Measurements from ENCODE around the gene AGRN.
"Not testable (repeated sequence)": the region's sequence is repeated elsewhere in the genome, so short reads cannot be mapped to it uniquely, and the experiment has no call there.

AGRN gene

GRCh38 chr1:1019122-1019999, 559 bp upstream of the AGRN start:
- no peak for TF ChIP-seq ZNF274 (IDR thresholded peaks at IDR 0.05; ENCODE audit: low read depth, low read length)
- H3K4me3 ChIP-seq (ENCODE audit: low read length): peak overlapping the region; percentile 28; the same call in 1 of the 2 replicates

DNA sequence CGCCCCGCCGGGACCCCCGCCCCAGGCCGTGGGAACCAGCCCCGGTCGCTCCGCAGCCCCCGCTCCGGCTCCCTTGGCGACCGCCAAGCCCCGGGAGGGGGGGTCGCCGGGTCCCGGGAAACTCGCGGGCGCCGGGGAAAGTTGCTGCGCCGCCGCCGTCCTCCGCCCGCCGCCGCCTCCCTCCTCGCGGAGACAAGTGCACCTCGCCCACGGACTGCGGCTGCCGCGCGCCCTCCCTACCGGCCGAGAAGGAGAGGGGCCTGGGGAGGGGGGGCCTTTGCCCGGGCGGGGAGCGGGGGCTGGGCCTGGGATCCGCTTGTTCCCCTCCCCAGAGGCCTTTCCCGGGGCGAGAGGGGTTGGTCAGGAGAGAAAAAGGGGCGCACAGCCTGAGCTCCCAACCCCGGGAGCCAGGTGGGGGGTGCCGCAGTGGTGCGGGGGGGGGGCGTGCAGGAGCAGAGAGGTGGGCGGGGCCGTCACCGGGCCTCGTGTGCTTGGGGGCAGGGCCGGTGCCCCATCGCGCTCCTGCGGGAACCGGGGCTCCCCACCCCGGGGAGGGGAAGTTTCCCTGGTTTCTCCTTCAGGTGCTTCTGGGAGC, 592 bp downstream of the AGRN start:
- peak overlapping the region; percentile 89 for H3K4me3 ChIP-seq (ENCODE audit: low read length)
- no peak for TF ChIP-seq ZNF274 (IDR thresholded peaks at IDR 0.05; ENCODE audit: low read depth, low read length)

DNA sequence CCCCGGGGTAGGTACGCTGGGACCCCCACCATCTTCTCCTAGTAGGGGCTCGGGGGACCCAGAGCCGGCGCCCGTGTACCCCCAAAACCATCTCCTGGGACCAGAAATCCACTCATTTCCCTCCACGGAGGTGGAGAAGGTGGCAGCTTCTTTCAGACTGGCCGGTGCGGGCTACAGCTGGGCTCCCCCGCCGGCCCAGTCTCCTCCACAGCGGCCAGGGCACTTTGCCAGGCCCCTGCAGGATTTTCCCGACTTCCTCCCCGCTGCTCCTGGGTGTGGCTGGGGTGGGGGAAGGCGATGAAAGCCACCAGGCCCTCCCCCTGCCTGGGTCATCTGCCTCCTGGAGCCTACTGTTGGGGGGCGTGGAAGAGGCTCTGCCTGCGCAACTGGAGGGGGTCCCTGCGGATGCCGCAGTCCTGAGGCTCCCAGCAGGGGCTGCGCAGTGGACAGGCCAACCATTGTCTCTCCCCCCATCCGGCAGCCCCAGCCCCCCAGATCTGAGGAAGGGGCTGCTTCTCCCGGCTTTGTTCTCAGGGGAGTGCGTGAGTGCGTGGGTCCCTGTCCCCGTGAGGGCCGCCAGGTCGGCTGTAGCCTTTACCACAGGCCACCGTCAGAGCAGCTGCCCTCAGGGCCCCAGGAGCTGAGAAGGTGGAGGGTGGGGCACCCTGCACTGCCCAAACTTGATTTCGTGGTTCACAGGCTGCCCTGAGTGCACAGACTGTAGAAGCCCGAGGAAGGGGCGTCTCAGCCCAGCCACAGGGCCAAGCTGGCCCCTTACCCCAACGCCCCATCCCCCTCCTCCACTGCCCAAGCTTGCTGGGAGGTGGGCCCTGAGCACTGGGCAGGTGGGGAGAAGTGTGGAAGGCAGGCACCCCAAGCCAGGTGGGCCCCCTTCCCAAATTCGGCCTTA, 1.3 kb downstream of the AGRN start:
- TF ChIP-seq ZNF274 (IDR thresholded peaks at IDR 0.05; ENCODE audit: low read depth, low read length): no peak
- H3K4me3 ChIP-seq (ENCODE audit: low read length): peak overlapping the region; percentile 30

DNA sequence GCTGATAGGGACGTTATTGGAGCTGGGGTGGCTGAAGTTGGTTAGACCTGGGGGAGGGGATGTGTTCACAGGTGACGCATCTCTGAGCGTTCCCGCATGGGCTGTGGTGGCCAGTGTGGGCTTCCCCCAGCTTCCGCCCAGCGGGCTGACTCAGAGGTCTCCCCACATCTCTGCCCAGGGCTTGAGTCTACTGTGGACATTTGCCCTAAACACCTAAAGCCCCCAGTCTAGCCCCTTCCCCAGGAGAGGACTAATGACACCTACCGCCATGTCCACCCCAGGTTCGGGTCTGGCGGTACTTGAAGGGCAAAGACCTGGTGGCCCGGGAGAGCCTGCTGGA, 2.0 kb downstream of the AGRN start:
- TF ChIP-seq ZNF274 (IDR thresholded peaks at IDR 0.05; ENCODE audit: low read depth, low read length): no peak
- H3K4me3 ChIP-seq (ENCODE audit: low read length): no peak overlapping the region

- no peak overlapping the region for H3K4me3 ChIP-seq (ENCODE audit: low read length)
- no peak for TF ChIP-seq ZNF274 (IDR thresholded peaks at IDR 0.05; ENCODE audit: low read depth, low read length)
These were observed 2.5 kb downstream of the AGRN start for GRCh38 chr1:1022302-1023009.

DNA sequence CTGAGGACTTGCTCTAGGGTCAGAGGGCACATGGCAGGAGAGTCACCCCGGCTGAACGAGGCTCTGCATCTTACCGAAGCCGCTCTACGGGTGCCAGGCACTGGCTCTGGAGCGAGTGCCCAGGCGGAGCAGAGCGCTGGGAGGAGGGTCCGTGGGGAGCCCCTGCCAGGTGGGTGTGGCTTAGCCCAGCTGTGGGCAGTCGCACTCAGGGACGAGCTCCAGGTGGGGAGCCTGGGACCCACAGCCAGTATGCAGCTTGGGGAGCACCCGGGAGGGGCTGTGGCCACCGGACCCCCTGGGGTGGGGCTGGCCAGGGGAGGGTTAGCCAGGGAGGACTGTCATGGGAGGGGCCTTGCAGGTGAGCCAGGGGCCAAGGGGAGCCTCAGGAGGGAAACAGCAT, 3.8 kb downstream of the AGRN start:
- no peak for TF ChIP-seq ZNF274 (IDR thresholded peaks at IDR 0.05; ENCODE audit: low read depth, low read length)
- H3K4me3 ChIP-seq (ENCODE audit: low read length): no peak overlapping the region

GRCh38 chr1:1024149-1024770, 4.3 kb downstream of the AGRN start:
- no peak overlapping the region for H3K4me3 ChIP-seq (ENCODE audit: low read length)

GRCh38 chr1:1024771-1025699, 5.1 kb downstream of the AGRN start:
- TF ChIP-seq ZNF274 (IDR thresholded peaks at IDR 0.05; ENCODE audit: low read depth, low read length): no peak
- no peak overlapping the region for H3K4me3 ChIP-seq (ENCODE audit: low read length)

More at GRCh38 chr1:1024149-1024770, 4.3 kb downstream of the AGRN start:
- no peak for TF ChIP-seq ZNF274 (IDR thresholded peaks at IDR 0.05; ENCODE audit: low read depth, low read length)

DNA sequence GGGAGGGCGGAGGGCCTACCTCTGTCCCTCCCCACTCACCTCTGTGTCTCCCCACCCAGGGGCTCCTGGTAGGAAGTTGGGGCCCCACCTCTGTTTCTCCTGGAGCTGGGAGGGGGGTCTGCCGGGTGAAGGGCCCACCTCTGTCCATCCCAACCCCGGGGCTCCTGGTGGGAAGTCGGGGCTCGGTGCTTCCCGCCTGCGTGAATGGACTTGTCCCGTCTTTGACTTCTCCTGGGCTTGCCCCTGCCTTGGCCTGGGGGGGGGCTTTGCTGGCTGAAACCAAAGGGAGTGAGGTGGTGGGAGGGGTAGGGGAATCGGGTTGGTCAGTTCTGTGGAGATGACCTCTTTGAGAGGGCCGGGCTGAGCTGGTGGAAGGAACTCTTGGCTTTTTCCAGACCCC, 5.8 kb downstream of the AGRN start:
- H3K4me3 ChIP-seq (ENCODE audit: low read length): no peak overlapping the region
- TF ChIP-seq ZNF274 (IDR thresholded peaks at IDR 0.05; ENCODE audit: low read depth, low read length): no peak

DNA sequence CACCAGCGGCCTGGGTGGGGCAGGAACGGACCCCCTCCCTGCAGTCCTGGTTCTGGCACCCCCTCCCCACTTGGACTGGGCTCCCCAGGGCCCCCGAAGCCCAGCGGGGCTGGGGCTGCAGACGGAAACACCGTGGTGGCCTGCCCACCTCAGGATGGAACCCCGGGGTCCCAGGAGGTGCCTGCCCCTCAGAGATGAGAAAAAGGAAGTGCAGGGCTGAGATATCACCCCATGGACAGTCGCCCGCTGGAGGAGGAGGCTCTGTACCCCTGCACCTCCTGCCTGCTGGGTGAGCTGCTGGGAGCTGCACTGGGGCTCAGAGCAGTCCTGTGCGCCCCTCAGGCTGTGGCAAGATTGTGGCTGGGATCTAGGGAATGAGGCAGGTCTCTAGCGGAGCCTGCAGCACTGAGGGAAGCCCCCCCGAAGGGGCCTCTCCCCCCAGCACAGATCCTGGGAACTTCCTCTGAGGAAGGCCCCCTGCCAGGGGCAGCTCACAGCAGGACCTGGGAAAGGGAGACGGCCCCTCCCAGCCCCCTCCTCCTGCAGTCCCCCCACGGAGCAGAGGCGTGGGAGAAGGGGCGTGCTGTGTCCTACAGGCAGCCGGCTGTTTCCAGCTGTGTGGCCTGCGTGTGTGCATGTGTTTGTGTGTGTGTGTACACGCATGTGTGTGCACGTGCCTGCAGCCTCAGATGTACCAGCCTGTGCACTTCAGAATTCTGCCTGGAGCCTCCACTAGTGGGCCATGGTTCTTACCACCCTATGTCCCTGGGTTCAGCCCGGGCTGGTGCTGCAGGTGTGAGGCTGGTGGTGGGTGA, 6.9 kb downstream of the AGRN start:
- H3K4me3 ChIP-seq (ENCODE audit: low read length): no peak overlapping the region
- no peak for TF ChIP-seq ZNF274 (IDR thresholded peaks at IDR 0.05; ENCODE audit: low read depth, low read length)

DNA sequence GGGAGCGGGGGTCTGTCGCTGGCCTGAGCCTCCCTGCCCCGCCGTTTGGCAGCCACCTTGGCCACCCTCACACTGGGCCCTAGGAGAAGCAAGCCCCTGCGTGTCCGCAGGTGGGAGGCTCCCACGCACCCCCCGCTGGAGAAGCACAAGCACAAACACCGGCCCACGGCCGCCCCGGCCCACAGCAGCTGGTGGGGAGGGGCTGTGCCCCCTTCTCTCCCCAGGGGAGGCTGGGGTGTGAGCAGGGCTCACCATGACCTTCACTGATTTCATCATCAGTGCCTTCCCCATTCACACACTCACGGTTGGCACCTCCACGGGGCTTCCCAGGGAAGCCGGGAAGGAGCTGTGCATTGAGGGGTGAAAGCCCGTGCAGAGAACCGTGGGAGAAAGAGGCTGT, 7.9 kb downstream of the AGRN start:
- TF ChIP-seq ZNF274 (IDR thresholded peaks at IDR 0.05; ENCODE audit: low read depth, low read length): no peak

DNA sequence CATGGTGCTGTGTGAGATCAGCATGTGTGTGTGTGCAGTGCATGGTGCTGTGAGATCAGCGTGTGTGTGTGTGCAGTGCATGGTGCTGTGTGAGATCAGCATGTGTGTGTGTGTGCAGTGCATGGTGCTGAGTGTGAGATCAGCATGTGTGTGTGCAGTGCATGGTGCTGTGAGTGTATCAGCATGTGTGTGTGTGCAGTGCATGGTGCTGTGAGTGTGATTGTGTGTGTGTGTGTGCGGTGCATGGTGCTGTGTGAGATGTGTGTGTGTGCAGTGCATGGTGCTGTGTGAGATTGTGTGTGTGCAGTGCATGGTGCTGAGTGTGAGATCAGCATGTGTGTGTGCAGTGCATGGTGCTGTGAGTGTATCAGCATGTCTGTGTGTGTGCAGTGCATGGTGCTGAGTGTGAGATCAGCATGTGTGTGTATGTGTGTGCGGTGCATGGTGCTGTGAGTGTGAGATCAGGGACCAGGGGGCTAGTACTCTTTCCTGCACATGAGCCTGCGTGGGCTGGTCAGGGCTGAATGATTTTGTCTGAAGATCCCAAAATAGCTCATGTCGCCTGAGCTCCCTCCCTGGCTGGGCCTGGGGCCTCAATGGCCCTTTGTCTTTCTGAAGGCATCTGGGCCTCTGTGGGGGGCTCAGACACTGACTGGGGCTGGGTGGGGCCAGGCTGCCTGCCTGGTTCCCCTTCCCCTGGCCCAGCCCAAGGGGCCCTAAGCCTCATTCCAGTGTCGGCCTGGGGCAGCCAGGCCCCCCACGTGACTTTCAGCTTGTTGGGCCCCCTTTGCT, 11.1 kb downstream of the AGRN start:
- H3K4me3 ChIP-seq (ENCODE audit: low read length): not testable (repeated sequence)

More for the DNA sequence above, 7.9 kb downstream of the AGRN start:
- H3K4me3 ChIP-seq (ENCODE audit: low read length): no peak overlapping the region

All from GM08714 (cell line).